IMR-90 (cell line): ENCODE results near the gene LAMA3.

ENCODE experiments used
- CEBPB ChIP-seq: IDR thresholded peaks from 2 replicates; pipeline ENCODE4 v1.6.1; 2012; ENCODE audit warnings: low read depth, low read length, improper control_type of control experiment
- FOS ChIP-seq: fragments of 150-350 bp; IDR thresholded peaks from 2 replicates; pipeline ENCODE4 v1.6.1; 2016; ENCODE audit warnings: low read depth, low read length
- POLR2A ChIP-seq: IDR thresholded peaks from 2 replicates; pipeline ENCODE4 v1.6.1; 2012; ENCODE audit warnings: mild to moderate bottlenecking, low read depth, low read length
- RFX5 ChIP-seq: IDR thresholded peaks from 2 replicates; pipeline ENCODE4 v1.8.0; 2012; ENCODE audit warnings: low read depth, mild to moderate bottlenecking, low read length, moderate library complexity
- SMC3 ChIP-seq: fragments of 150-350 bp; IDR thresholded peaks from 2 replicates; pipeline ENCODE4 v1.6.1; 2016; ENCODE audit warnings: low read depth, mild to moderate bottlenecking, antibody characterized with exemption, low read length, moderate library complexity
- TF ChIP-seq, protein P1 (sequence below): conservative IDR thresholded peaks from 2 replicates; pipeline ENCODE4 v1.5.1; 2012; ENCODE audit warnings: mild to moderate bottlenecking, low read depth, low read length, improper control_type of control experiment

DNA sequence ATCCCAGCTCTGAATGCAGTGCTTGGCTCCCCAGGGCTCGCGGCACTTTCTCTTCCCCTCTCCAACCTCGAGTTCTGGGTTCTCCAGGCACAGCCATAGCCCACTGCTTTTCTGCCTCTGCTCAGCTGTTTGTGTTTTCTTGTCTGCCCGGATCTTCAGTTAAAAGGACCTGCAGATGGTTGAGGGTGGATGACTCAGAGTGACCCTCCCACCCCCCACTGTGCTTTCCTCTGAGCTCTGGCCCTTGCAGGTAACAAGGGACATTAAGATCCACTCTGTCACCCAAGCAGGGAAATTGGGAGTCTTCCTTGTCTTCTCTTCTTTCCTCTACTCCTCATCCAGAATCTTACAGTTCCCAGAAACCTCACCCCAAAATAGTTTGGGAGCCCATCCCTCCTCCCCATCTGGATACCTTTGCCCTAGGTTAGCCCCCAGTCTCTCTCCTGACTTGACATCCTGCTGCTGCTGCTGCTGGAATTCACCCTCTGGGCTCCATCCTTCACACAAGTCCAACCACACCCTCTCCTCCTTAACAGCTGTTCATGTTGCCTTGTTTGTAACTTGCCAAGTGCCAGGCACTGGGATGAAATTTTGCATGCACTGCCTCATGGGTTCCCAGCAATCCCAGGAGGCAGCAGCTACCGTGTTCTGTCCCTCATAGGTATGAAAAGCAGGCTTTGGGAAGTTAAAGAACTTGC lies 167.4 kb downstream of the LAMA3 start:
- TF ChIP-seq, protein P1, sequence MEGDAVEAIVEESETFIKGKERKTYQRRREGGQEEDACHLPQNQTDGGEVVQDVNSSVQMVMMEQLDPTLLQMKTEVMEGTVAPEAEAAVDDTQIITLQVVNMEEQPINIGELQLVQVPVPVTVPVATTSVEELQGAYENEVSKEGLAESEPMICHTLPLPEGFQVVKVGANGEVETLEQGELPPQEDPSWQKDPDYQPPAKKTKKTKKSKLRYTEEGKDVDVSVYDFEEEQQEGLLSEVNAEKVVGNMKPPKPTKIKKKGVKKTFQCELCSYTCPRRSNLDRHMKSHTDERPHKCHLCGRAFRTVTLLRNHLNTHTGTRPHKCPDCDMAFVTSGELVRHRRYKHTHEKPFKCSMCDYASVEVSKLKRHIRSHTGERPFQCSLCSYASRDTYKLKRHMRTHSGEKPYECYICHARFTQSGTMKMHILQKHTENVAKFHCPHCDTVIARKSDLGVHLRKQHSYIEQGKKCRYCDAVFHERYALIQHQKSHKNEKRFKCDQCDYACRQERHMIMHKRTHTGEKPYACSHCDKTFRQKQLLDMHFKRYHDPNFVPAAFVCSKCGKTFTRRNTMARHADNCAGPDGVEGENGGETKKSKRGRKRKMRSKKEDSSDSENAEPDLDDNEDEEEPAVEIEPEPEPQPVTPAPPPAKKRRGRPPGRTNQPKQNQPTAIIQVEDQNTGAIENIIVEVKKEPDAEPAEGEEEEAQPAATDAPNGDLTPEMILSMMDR, result no peak
- TF ChIP-seq POLR2A (no peak), SMC3 (no peak), RFX5 (no peak), FOS (no peak), CEBPB (no peak)
